Testis (tissue), 3 donors: Measurements from ENCODE around the gene CACNA2D4. TPM values are rescaled to one million over a fixed set of nuclear protein-coding genes. Genes with fewer than 3 reads are reported as not detected.

Experiments used
- DNase-seq: peaks from one replicate; pipeline ENCODE4 v3.0.0-alpha.2; 2019
- H3K27ac ChIP-seq, 2 donors: fragments of 200-600 bp; sonication (generic); one replicate each; pipeline ENCODE4 v1.5.1; 2019
- H3K27me3 ChIP-seq: fragments of 200-600 bp; sonication (generic); one replicate; pipeline ENCODE4 v1.5.1; 2019
- H3K36me3 ChIP-seq: fragments of 200-600 bp; sonication (generic); one replicate; pipeline ENCODE4 v1.5.1; 2017; ENCODE audit warnings: low read depth; ENCODE audit errors: missing control alignments
- H3K4me1 ChIP-seq: fragments of 200-600 bp; sonication (generic); one replicate; pipeline ENCODE4 v1.5.1; 2019
- H3K4me3 ChIP-seq, 2 donors: fragments of 200-600 bp; sonication (generic); one replicate each; pipeline ENCODE4 v1.5.1; 2017 to 2019
- H3K9me3 ChIP-seq: fragments of 200-600 bp; sonication (generic); one replicate; pipeline ENCODE4 v1.5.1; 2017
- CTCF ChIP-seq, 3 experiments: fragments of 450-650 bp in 2 of 3; fragments of 200-600 bp in 1 of 3; sonication (generic) in 1 of 3; IDR thresholded peaks; one replicate each; pipeline ENCODE4 v1.5.1; 2016 to 2019; ENCODE audit warnings: antibody characterized with exemption in 3 of 3, mild to moderate bottlenecking in 2 of 3, moderate library complexity in 1 of 3
- POLR2A ChIP-seq: fragments of 450-650 bp; IDR thresholded peaks from one replicate; pipeline ENCODE4 v1.6.1; 2017; ENCODE audit warnings: antibody characterized with exemption, mild to moderate bottlenecking, moderate library complexity
- WGBS, 2 donors: methylation state at CpG; one replicate each; pipeline ENCODE4 v1.1.5; 2018; 5-methylcytosine and 5-hydroxymethylcytosine counted together
- intact Hi-C: fragments of 100-400 bp; cut with DNase I; formaldehyde crosslinking; loops from one replicate; pipeline ENCODE4 v1.15.1; 2023; ENCODE audit warnings: low total_unique reads
- polyA plus RNA-seq: library from polyadenylated mRNA; stranded (reverse); fragments of 350-450 nt; fragmentation: Illumina TruSeq; extraction: RNeasy Lipid Tissue Mini Kit (QIAGEN cat#74804); gene quantifications from one replicate; pipeline ENCODE4 v1.2.3, GENCODE V29; 2014; ENCODE audit warnings: low read depth, low replicate concordance; ENCODE audit not compliant: insufficient read depth
- total RNA-seq, 2 donors: library from RNA; depleted of rRNA; stranded (reverse); fragments of >200 nt; gene quantifications; one replicate each; pipeline ENCODE4 v1.2.3, GENCODE V29; 2016

Gene CACNA2D4
- total and polyA plus RNA-seq, 3 donors from 2014 or later, result 10.8 to 18.3 (median 15.8) TPM

GRCh38 chr12:1795785-1796514, 122.5 kb downstream of the CACNA2D4 start:
- Histone ChIP-seq H3K4me1 (peaks cover 5% of the 10 kb centered on the region), H3K9me3 (no peaks in the 10 kb centered on the region), H3K27ac (peak overlapping the region; percentile 73 to 81), H3K36me3 (no peaks in the 10 kb centered on the region), H3K27me3 (no peaks in the 10 kb centered on the region), H3K4me3 (peak overlapping the region; percentile 62 to 76)
- peak; percentile 94 for DNase-seq
- TF ChIP-seq CTCF (IDR thresholded peaks at IDR 0.05), result peak; percentile 99 to 100 (median 100)
- TF ChIP-seq POLR2A, result no peak
- 3% methylated on average over 22 to 45 of the region's 45 CpGs for WGBS, 2 donors
- intact Hi-C loops, result loop anchor here (5.0 kb wide), 1 partner anchor 141 kb away; no protein-coding TSS in a partner anchor

DNA sequence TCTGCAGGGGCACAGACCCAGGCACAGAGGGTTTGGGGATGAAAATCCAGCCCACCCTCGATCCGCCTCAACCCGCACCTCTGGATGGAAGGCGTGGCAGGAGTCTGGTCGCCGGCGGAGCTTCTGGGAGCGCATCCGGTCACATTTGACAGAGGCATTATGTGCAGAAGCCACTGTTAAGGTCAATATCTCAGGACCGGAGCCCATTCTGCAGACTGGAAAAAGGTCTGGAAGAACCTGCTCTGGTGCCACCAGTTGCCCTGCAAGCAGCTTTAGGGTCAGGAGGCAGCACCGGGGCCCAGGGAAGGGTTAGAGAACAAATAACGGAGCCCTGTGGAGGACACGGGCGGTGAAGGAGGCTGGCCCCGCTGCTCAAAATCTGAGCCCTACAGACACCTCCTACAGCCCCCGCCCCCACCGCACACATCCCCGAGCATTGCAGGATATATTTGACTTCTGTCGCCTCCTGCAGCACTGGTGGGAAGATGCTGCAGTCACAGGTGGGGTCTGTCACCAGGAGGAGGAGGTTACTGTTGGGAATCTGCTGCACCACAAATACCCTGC, 123.1 kb downstream of the CACNA2D4 start:
- Histone ChIP-seq H3K9me3 (no peaks in the 10 kb centered on the region), H3K36me3 (no peaks in the 10 kb centered on the region), H3K27me3 (no peaks in the 10 kb centered on the region), H3K4me3 (no peak overlapping the region), H3K27ac (no peak overlapping the region), H3K4me1 (peaks cover 5% of the 10 kb centered on the region)
- intact Hi-C loops, result loop anchor here (5.0 kb wide), 1 partner anchor 142 kb away; no protein-coding TSS in a partner anchor
- no peak for DNase-seq
- 43 to 65% methylated on average over 12 to 19 of the region's 19 CpGs for WGBS, 2 donors
- no peak for TF ChIP-seq CTCF (IDR thresholded peaks at IDR 0.05)
- TF ChIP-seq POLR2A, result no peak

GRCh38 chr12:1794440-1795090, 123.9 kb downstream of the CACNA2D4 start:
- whole genome bisulfite sequencing, 2 donors, result 83 to 85% methylated on average over 11 to 15 of the region's 15 CpGs
- no peaks in the 10 kb centered on the region for H3K27me3 ChIP-seq
- DNase-seq, result no peak
- TF ChIP-seq POLR2A (no peak), CTCF (IDR thresholded peaks at IDR 0.05) (no peak)
- H3K36me3 ChIP-seq, result no peaks in the 10 kb centered on the region
- no peaks in the 10 kb centered on the region for H3K9me3 ChIP-seq
- H3K4me1 ChIP-seq, result peaks cover 5% of the 10 kb centered on the region
- intact Hi-C loops, result loop anchor here (5.0 kb wide), 2 partner anchors 142 to 143 kb away; no protein-coding TSS in a partner anchor
- H3K27ac ChIP-seq, result no peak overlapping the region
- H3K4me3 ChIP-seq, result no peak overlapping the region

DNA sequence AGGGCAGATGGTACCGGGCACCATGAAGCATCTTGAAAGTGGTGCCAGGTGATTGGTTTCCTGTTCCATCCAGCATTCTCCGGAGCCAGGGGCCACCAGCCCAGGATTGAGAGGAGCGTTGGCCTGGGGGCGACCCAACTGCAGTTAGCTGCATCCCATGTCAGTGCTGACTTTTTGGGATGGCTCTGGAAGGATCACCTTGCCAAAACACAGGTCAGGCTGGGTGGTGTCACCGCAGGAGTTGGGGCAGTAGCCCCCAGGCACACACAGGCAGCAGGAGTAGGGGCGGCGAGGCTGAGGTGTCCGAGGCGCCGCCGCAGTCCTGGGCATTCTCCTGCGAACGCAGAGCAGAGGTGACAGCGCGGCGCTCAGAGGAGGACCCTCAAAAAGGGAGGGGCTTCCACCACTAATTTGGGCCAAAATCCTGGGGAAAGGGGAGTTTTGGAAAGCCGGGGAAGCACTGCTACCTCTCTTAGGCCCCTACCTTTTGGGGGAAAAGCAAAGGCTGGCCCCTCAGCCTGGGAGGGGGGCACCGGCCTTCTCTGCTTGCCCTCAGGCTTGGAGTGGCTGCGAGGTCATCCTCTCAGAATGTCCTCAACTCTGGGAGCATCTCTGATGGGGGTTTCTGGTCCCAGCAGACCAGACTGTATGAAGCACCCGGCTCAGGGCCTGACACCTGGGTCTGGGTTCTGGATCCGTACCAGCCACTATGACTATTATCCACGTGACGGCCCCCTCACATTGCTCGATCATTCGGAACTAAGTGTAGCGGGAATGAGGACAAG, 124.8 kb downstream of the CACNA2D4 start:
- H3K9me3 ChIP-seq, result no peaks in the 10 kb centered on the region
- intact Hi-C loops, result loop anchor here (5.0 kb wide), 1 partner anchor 141 kb away; no protein-coding TSS in a partner anchor
- no peak for DNase-seq
- peaks cover 5% of the 10 kb centered on the region for H3K4me1 ChIP-seq
- 87 to 89% methylated on average over 26 of the region's 26 CpGs for WGBS, 2 donors
- no peak overlapping the region for H3K4me3 ChIP-seq
- no peak overlapping the region for H3K27ac ChIP-seq
- TF ChIP-seq POLR2A (no peak), CTCF (IDR thresholded peaks at IDR 0.05) (no peak)
- H3K36me3 ChIP-seq, result no peaks in the 10 kb centered on the region
- H3K27me3 ChIP-seq, result no peaks in the 10 kb centered on the region
